HG03103 (cell line): ENCODE results near the gene CDK5RAP3.
"Not testable (repeated sequence)": the region's sequence is repeated elsewhere in the genome, so short reads cannot be mapped to it uniquely, and the experiment has no call there.

Source experiments
- ATAC-seq: cut with Tn5 transposase; IDR thresholded peaks from one replicate; pipeline ENCODE4 v1.9.1; 2021; ENCODE audit warnings: low read depth; ENCODE audit not compliant: unreplicated experiment

Gene CDK5RAP3

DNA sequence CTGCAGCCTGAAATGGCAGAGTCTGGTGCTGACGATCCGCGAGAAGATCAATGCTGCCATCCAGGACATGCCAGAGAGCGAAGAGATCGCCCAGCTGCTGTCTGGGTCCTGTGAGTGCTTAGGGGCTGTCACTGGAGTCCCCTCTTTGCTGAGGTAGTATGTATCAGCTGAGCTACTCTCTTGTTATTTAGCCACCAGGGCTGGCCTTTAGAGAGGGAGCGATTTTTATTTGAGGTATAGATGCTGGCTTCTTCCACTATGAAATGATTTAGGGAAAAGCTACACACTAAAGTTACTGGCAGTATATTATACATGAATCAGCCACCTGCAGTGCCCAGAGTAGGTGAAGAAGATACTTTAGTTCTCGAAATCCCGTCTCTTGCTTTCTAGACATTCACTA lies 2.6 kb downstream of the CDK5RAP3 start:
- ATAC-seq = no peak

DNA sequence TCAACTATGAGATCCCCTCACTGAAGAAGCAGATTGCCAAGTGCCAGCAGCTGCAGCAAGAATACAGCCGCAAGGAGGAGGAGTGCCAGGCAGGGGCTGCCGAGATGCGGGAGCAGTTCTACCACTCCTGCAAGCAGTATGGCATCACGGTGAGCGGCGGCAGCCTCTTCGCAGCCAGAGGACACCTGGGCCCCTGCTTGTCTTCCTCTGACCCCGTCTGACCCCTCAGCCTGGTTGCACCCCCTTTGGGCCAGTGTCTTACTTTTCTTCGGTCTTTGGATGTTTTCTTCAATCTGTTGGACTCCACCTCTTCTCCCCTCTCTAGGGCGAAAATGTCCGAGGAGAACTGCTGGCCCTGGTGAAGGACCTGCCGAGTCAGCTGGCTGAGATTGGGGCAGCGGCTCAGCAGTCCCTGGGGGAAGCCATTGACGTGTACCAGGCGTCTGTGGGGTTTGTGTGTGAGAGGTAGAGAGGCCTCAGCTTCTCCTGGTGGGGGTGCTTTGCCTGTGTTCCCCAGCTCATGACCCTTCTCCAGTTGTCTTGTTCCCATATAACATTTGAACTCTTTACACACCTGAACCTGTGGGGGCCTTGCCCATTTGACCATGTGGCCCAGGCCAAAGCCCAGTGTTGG lies 4.4 kb downstream of the CDK5RAP3 start:
- no peak for ATAC-seq

DNA sequence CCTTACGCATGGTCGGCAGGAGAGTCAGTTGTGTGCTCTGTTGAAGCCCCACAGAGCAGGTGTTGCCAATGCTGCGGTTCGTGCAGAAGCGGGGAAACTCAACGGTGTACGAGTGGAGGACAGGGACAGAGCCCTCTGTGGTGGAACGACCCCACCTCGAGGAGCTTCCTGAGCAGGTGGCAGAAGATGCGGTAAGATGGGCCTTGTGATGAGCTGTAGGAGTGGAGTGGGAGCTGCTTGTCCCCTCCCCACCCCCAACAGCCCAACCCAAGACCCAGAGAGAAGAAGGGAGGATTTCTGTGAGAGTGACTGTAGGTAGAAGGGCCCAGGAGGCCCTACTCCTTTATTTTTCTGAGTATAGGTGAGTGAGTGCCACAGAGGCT lies 4.9 kb downstream of the CDK5RAP3 start:
- no peak for ATAC-seq

DNA sequence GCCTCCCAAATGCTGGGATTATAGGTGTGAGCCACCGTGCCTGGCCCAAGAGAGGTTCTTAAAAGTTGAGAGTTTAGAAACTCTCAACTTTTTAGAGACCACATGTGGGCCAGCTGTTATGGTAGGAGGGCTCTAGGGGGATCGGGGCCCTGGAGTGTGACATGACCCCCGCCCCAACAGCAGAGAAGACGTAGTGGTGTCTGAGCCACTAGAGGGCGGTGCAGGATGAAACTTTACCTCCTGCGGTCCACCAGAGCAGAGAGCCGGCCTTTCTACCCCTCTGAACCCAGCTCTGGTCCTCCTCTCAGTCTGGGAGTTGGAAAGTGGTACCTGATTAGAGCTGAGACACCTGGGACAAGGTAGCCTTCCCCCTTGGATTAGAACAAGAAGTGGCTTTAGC lies 7.4 kb downstream of the CDK5RAP3 start:
- ATAC-seq = no peak

DNA sequence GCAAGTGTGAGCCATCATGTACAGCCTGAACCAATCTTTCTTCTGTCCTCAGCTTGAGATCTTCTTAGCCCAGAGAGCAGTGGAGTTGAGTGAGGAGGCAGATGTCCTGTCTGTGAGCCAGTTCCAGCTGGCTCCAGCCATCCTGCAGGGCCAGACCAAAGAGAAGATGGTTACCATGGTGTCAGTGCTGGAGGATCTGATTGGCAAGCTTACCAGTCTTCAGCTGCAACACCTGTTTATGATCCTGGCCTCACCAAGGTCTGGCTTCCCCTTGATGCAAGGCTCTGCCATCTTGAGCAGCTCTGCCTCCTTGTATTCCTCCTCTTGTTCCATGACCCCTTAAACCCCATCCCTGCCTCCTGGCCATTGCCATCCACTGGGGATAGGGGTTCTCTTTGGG lies 9.6 kb downstream of the CDK5RAP3 start:
- ATAC-seq = no peak

DNA sequence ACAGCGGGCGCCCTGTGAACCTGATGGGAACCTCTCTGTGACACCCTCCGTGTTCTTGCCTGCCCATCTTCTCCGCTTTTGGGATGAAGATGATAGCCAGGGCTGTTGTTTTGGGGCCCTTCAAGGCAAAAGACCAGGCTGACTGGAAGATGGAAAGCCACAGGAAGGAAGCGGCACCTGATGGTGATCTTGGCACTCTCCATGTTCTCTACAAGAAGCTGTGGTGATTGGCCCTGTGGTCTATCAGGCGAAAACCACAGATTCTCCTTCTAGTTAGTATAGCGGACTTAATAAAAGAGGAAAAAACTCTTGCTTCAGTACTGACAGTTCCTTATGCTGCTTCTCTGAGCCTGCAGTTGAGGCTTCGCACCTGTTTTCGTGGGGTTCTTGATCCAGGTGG lies 10.5 kb downstream of the CDK5RAP3 start:
- ATAC-seq = no peak

DNA sequence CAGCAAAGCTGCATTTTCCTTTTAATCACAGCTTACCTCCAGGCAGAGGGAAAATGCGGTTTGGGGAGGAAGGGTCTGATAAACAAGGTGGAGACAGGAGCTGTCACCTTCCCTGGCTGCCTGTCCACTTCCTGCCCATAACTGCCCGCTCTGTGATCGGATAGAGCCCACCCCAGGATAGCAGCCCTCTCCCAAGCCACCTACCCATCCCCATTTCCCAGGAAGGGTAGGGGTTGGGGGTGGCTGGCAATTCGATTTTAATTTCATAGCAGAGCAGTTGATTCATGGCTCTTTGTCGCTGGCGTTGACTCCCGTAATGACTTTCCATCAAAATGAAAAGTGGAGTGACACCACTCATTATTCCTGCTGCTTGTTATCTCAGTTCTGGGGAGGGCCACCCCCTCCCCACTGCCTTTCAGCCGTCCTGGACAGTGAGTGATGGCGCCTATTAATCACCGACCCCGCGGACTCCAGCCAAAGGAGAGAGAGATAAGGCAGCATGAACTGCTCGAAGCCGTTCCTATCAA lies 11.2 kb downstream of the CDK5RAP3 start:
- ATAC-seq = no peak

DNA sequence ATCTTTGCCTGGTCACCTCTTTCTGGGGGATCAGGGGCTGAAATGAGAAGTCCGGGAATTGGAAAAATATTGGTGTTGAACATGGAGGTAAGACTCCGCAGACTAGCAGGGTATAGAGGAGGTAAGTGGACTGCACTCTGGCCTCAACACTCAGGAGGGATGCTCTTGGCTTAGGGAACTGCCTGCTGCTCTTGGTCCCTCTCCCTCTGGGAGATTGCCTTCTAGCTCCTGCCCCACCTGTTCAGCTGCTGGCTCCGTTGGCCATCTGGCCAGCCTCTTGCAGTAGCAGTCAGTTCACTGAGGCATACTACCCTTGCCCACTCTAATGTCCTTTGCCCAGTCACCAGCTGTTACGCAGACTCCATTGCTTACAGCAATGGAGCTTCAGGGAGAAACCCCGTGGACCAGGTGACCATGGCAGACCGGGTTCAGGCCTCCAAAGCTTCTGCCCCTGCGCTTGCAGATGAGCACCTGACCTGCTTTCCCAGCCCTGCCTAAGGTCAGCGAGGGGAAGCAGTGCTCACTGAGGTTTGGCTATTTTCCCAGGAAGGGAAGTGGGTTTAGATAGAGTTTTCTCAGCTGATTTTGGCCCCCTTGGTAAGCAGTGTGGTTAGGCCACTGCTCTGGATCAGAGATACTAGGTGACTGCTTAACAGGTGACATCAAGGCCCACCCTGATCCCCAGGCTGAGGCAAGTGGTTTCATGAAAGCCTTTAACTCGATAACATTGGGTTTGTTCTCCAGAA lies 11.9 kb downstream of the CDK5RAP3 start:
- no peak for ATAC-seq

DNA sequence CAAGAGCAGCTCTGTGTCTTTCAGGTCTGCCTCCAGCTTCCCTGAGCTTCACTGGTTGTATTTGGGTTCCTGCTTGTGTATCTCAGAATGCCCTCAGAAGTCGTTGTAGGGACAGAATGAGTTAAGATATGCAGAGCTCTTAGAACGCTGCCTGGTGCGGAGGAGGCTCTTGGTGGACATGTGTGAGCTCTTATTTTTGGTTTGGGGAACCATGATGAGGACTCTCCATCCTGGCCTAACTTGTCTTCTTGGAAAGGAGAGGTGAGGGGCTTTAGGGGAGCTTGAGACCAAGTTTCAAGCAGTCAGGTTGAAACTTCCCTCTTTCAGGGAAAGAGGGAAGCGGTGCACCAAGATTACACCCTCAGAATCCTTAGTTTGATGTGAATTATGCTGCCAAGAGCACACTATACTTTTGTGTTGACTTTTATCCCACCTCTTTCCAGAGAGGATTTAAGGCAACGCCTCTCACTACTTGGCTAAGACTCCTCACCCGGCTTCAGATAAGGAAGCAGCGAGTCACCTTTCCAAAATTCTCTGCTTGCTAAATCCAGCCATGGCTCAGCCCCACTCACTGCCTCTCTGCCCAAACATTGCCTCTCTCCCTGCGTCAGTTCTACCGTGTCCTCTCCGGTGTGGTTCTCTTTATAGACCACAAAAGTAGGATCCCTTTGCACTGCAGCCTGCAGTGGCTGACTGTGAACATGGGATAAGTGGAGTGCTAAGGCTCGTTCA lies 12.7 kb downstream of the CDK5RAP3 start:
- ATAC-seq = no peak

DNA sequence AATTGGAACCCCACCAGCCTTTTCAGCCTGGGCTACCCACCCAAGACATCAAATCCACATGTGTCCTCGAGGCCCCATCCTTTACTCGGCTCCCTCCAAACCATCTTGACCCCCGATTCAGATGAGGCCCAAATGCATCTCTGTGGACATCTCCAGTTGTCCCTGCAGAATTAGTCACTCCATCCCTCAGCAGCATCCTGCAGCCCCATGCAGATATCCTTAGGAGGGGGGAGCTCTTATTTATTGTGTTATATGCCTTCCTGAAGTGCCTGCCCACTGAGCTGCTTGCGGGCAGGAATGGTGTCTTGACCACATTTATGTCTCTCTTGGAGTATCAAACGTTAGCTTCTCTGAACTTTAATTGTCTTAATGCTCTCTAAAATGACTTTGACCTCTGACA lies 15.6 kb downstream of the CDK5RAP3 start:
- no peak for ATAC-seq

DNA sequence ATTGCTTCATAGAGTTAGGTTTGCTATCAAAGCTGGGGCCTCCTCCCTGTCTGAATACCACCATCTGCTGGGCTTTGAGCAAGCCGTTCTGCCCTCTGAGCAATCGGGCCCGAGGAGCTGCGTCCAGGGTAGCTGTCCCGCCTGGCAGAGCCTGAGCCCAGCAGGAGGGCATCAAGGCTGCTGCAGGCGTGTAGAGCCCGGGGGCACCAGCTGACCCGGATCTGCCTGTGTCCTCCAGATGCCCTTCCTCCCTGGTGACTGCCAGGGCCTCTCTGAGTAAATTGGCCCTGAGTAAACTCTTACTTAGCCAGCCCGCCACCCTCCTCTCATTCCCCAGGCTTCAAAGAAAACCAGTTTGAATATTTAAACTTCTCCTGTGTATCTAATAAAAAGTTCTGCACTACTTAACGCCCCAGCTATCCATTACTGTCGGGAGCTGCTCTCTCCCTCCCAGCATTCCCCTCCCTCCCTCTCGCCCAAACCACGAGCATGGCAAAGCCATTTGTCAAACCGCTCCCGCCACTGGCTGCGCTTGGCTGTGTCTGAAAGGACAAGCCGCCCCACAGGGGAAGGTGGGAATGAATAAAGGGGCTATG lies 16.4 kb downstream of the CDK5RAP3 start:
- no peak for ATAC-seq

DNA sequence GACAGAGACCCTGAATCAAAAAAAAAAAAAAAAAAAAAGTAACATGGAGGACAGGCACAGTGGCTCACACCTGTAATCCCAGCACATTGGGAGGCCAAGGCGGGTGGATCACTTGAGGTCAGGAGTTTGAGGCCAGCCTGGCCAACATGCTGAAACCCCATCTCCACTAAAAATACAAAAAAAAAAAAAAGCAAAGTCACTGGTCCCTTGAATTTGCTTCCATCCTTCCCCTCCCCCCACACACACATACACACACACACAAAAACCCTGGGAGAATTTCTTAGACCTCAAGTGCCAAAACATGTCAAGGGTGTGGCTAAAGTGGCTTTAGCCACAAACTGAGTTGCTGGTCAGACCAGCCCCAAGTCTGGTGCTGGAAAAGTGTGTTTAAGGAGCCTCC lies 17.5 kb downstream of the CDK5RAP3 start:
- not testable (repeated sequence) for ATAC-seq

DNA sequence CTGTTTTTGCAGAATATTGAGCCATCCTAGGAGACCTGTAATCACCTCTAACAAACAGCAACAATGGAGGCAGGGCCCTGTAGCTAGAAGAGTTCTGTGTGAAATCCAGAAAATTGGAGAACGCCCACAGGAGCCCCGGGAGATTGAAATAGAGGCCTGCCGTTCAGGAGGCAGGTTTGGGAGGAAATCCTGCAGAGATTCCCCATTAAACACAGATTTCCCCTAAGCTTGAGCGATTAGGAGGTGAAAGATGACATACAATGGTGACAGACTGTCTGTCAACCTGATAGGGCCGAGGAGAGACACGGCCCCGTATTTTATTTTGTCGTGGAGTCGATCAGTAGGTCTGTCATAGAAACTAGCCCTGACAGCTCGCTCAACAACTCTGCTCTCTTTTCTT lies 18.2 kb downstream of the CDK5RAP3 start:
- ATAC-seq = no peak

DNA sequence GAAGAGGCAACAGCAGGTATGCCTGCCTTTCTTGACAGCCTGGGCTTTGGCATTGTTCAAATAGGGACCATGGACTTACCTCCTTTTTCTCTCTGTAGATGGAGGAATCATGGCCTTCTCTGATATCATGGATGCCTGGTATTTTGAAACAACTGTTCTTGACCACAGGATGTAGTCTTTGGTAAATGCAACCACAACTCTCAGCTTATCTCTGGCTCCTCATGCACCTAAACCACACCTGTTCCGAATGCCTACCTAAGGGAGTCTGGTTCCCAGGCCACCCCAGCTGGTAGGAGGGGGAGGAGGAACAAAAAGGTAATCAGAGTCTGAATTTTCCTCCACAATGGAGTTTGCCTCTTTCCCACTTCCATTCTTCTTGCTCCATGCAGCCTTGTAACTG lies 18.8 kb downstream of the CDK5RAP3 start:
- ATAC-seq = no peak

DNA sequence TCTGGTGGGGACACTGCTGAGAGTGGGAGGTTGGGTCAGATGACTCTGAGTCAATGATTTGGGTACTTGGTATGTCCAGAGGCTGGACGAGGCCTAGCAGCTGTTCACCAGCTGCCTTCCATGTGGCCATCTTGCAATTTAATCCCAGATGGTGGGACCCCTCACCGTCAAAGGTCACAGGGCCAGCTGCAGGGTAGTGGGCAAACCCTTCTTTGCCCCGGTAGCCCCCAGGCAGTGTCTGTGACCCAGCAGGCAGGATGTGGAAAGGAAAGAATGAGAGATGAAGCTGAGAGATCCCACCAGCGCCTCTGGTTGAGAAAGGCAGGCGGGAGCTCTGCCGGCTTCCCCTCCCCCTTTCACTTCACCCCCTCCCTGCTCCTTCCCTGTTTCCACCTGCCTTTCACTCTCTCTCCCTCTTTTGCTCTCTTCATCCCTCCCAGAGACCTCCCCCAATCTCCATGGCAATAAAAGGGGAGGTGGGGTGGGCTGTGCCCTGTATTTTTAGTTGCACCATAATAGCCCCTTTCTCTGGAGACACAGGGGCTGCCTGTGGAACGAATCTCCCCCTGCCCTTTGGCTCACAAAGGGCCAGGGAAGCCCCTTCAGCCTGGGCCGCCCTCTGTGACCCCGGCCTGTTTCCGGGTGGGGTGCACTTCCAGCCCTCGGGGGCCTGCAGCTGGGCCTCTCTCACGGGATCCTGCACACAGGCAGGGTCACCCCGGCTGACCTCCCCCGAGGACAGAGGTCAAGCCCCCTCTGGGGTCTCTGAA lies 20.2 kb downstream of the CDK5RAP3 start:
- ATAC-seq = no peak

DNA sequence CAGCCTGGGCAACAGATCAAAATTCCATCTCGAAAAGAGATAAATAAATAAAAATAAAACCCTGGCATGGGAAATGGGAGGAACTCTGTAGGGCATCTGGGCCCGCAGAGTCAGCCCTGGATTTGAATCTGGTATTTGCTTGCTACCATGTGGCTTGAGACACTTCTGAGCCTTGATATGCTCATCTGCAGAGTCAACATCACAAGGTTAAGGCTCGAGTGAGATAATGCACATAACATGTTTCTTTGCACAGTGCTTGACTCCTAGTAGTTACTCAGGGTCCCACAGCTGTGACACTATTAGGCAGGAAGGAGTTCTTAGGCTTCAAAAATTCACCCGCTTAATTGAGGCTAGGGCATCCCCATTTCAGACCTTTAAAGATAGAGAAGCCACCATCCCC lies 21.3 kb downstream of the CDK5RAP3 start:
- no peak for ATAC-seq

DNA sequence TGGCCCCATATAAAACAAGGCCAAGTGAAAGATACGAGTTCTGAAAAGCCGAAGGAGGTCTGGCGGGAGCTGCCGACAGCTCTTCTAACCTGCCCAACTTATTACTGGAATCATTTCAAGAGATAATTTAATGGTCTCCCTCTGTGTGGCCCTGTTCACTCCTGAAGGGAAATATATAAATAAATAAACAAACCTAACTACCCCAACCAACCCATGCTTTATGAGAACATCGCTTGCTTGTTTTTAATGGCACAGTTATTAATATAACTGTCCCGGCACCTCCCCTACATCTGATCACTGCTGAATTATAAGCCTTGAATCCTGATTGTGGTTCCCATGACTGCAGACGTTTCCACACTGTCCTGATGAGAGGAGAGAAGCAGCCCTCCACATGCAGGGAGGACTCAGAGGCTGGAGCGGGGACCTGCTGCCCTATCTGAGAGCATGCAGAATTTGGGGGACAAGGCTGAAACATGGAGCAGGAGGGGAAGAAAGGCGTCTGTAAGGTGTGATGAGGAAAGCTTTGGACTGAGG lies 22.2 kb downstream of the CDK5RAP3 start:
- ATAC-seq = no peak

DNA sequence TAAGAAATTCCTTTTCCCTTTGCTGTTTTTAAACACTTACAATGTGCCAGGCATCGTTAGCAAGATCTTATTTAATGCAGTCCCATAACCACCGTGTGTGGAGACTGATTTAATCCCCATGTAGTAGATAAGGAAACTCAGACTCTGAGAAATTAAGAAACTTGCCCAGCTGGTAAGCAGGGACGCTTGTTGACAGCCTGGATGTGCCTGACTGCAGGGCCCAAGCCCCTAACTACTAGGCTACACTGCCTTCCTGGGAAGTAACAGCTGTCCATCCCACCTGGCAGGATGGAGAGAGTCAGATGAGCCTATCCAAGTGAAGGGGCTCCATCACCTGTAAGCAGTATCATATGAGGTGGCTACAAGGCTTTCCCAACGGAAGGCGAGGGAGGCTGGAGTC lies 23.1 kb downstream of the CDK5RAP3 start:
- no peak for ATAC-seq

DNA sequence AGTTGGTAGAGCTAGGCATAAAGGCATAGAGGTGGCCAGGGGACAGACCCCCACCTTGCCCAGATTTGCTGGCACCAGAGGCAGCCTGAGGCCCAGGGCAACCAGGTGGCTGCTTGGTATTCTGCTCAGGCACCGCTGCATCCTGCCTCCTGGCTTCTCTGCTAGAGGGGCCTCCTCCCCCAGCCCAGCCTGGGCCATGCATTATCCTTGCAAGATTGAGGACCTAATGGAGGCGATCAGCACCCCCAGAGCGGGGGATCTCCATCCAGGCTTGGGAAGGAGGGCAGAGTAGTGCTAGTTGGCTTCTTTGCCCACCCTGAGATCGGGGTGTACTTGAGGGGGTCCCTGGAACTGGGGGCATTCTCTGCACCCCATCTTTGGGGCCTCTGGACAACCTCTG lies 23.8 kb downstream of the CDK5RAP3 start:
- ATAC-seq = no peak

DNA sequence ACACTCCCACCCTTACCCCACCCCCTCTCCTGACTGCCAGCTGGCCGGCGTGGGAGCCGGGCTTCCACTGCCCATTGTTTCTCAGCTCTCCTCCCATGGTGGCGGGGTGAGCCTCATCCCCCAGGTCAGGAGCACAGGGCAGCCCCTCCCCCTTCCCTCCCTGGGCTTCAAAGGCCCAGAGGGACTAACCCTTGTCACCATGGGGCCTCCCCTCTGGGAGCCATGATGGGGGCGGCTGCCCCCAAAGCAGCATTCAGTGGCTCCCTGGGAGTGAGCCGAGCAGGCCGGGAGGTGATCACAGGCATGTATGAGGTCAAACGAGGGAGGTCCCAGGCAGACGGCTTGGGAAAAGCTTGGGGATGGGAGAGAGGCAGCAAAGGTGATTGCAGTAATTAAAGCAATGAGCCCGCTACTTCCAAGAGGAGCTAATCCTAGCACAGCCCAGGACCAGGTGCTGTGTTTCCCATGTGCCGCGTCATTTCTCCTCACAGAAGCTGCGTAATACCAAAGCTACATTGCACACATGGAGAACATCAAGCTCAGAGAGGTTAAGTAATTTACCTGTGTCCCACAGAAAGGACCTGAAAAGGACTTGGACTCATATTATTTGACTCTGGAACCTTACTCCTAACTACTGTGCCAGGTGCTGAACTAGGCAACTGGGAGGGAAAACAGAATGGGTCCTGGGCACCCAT lies 24.5 kb downstream of the CDK5RAP3 start:
- no peak for ATAC-seq
